ENCODE measurements around the gene CLSTN1.

The CLSTN1 gene

DNA sequence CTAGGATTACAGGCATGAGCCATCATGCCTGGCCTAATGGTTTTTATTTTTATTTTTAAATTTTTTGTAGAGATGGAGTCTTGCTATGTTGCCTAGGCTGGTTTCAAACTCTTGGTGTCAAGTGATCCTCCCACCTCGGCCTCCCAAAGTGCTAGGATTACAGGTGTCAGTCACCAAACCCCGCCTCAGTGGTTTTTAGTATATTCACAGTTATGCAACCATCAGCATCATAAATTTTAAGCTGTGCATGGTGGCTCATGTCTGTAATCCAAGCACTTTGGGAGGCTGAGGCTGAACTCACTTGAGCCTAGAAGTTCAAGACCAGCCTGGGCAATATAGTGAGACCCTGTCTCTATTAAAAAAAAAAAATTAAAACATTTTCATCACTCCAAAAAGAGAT, 143.7 kb downstream of the CLSTN1 start:
- TF ChIP-seq GLIS3 (CRISPR knock-in tag; IDR thresholded peaks at IDR 0.05) = no peak
- TF ChIP-seq, protein P1, sequence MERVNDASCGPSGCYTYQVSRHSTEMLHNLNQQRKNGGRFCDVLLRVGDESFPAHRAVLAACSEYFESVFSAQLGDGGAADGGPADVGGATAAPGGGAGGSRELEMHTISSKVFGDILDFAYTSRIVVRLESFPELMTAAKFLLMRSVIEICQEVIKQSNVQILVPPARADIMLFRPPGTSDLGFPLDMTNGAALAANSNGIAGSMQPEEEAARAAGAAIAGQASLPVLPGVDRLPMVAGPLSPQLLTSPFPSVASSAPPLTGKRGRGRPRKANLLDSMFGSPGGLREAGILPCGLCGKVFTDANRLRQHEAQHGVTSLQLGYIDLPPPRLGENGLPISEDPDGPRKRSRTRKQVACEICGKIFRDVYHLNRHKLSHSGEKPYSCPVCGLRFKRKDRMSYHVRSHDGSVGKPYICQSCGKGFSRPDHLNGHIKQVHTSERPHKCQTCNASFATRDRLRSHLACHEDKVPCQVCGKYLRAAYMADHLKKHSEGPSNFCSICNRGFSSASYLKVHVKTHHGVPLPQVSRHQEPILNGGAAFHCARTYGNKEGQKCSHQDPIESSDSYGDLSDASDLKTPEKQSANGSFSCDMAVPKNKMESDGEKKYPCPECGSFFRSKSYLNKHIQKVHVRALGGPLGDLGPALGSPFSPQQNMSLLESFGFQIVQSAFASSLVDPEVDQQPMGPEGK (CRISPR knock-in tag; IDR thresholded peaks at IDR 0.05; ENCODE audit: borderline replicate concordance) = no peak
- TF ChIP-seq, protein P2, sequence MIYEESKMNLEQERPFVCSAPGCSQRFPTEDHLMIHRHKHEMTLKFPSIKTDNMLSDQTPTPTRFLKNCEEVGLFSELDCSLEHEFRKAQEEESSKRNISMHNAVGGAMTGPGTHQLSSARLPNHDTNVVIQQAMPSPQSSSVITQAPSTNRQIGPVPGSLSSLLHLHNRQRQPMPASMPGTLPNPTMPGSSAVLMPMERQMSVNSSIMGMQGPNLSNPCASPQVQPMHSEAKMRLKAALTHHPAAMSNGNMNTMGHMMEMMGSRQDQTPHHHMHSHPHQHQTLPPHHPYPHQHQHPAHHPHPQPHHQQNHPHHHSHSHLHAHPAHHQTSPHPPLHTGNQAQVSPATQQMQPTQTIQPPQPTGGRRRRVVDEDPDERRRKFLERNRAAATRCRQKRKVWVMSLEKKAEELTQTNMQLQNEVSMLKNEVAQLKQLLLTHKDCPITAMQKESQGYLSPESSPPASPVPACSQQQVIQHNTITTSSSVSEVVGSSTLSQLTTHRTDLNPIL (CRISPR knock-in tag; IDR thresholded peaks at IDR 0.05; ENCODE audit: low read depth) = no peak
- TF ChIP-seq, protein P3, sequence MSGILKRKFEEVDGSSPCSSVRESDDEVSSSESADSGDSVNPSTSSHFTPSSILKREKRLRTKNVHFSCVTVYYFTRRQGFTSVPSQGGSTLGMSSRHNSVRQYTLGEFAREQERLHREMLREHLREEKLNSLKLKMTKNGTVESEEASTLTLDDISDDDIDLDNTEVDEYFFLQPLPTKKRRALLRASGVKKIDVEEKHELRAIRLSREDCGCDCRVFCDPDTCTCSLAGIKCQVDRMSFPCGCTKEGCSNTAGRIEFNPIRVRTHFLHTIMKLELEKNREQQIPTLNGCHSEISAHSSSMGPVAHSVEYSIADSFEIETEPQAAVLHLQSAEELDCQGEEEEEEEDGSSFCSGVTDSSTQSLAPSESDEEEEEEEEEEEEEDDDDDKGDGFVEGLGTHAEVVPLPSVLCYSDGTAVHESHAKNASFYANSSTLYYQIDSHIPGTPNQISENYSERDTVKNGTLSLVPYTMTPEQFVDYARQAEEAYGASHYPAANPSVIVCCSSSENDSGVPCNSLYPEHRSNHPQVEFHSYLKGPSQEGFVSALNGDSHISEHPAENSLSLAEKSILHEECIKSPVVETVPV (CRISPR knock-in tag; IDR thresholded peaks at IDR 0.05) = no peak
- no peak for TF ChIP-seq TCF4 (CRISPR knock-in tag; IDR thresholded peaks at IDR 0.05; ENCODE audit: borderline replicate concordance)
- no peak for TF ChIP-seq ZNF565 (CRISPR knock-in tag; conservative IDR thresholded peaks at IDR 0.05; ENCODE audit: low read depth)
- TF ChIP-seq BACH2 (CRISPR knock-in tag; IDR thresholded peaks at IDR 0.05; ENCODE audit: borderline replicate concordance) = no peak
- TF ChIP-seq, protein P4, sequence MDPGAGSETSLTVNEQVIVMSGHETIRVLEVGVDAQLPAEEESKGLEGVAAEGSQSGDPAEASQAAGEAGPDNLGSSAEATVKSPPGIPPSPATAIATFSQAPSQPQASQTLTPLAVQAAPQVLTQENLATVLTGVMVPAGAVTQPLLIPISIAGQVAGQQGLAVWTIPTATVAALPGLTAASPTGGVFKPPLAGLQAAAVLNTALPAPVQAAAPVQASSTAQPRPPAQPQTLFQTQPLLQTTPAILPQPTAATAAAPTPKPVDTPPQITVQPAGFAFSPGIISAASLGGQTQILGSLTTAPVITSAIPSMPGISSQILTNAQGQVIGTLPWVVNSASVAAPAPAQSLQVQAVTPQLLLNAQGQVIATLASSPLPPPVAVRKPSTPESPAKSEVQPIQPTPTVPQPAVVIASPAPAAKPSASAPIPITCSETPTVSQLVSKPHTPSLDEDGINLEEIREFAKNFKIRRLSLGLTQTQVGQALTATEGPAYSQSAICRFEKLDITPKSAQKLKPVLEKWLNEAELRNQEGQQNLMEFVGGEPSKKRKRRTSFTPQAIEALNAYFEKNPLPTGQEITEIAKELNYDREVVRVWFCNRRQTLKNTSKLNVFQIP (CRISPR knock-in tag; IDR thresholded peaks at IDR 0.05; ENCODE audit: borderline replicate concordance, low read depth) = no peak
- TF ChIP-seq PPARA (CRISPR knock-in tag; IDR thresholded peaks at IDR 0.05; ENCODE audit: borderline replicate concordance) = no peak
- no peak for TF ChIP-seq SNAI2 (CRISPR knock-in tag; IDR thresholded peaks at IDR 0.05)
- TF ChIP-seq ZFP30 (CRISPR knock-in tag; IDR thresholded peaks at IDR 0.05) = no peak
- ATAC-seq = no peak
